GM12874 (cell line): ENCODE results near the gene XRCC4.

Source experiments
- CTCF ChIP-seq: IDR thresholded peaks from 2 replicates; pipeline ENCODE4 v1.5.1; 2011; ENCODE audit warnings: low read depth, mild to moderate bottlenecking, control low read depth, low read length, moderate library complexity; ENCODE audit not compliant: insufficient read depth

The XRCC4 gene

GRCh38 chr5:83392766-83393503 is 315.6 kb downstream of the XRCC4 start:
- no peak for TF ChIP-seq CTCF

GRCh38 chr5:83393504-83393866 is 316.1 kb downstream of the XRCC4 start:
- no peak for TF ChIP-seq CTCF

- TF ChIP-seq CTCF = no peak
Observed at GRCh38 chr5:83394190-83394589, 316.8 kb downstream of the XRCC4 start.

- no peak for TF ChIP-seq CTCF
Observed at GRCh38 chr5:83396662-83397061, 319.3 kb downstream of the XRCC4 start.

GRCh38 chr5:83397658-83398057 is 320.3 kb downstream of the XRCC4 start:
- no peak for TF ChIP-seq CTCF

- TF ChIP-seq CTCF = no peak
Observed at GRCh38 chr5:83400241-83400640, 322.9 kb downstream of the XRCC4 start.

- TF ChIP-seq CTCF = no peak
Observed at GRCh38 chr5:83400701-83401100, 323.4 kb downstream of the XRCC4 start.
